ENCODE results near the gene RSAD2. TPM values are rescaled to one million over a fixed set of nuclear protein-coding genes. Genes with fewer than 3 reads are reported as not detected.

RSAD2 gene
- total and polyA plus RNA-seq, 9 of the 15 experiments (the other 6 are each of a cell fraction or from before 2014, with no cell fraction given): 0.15 to 1.4 (median 0.28) TPM

- TF ChIP-seq PYGO2 (tag; IDR thresholded peaks at IDR 0.05): no peak
- no peak for TF ChIP-seq KAT2B (IDR thresholded peaks at IDR 0.05; ENCODE audit: low read depth, low read length)
- no peak for TF ChIP-seq FOXP1 (CRISPR knock-in tag; IDR thresholded peaks at IDR 0.05)
- TF ChIP-seq EGR1 (conservative IDR thresholded peaks at IDR 0.05): no peak
- no peak for TF ChIP-seq PTRF (tag; IDR thresholded peaks at IDR 0.05)
- TF ChIP-seq ZNF699 (CRISPR knock-in tag; IDR thresholded peaks at IDR 0.05; ENCODE audit: insufficient replicate concordance): no peak
- TF ChIP-seq ZNF232 (CRISPR knock-in tag; IDR thresholded peaks at IDR 0.05): no peak
Observed at GRCh38 chr2:6854416-6854815, 23.2 kb upstream of the RSAD2 start (continued).

GRCh38 chr2:6855860-6856547, 21.6 kb upstream of the RSAD2 start:
- no peak overlapping the region for H2AFZ ChIP-seq (ENCODE audit: low read depth, low read length)
- ChIA-PET POLR2A (no interaction called here), CTCF (ENCODE audit: low intra/inter-chr PET ratio) (no interaction called here)
- DNase-seq (ENCODE audit: extremely low read depth in 1 of 4, low spot score in 3 of 4) (no peak), FAIRE-seq (no peak), ATAC-seq (no peak)
- peaks cover 4% of the 10 kb centered on the region; the same call in 1 of the 2 replicates for H3K9me3 ChIP-seq (replicated peaks; ENCODE audit: control insufficient read depth, insufficient read depth, low read depth, low read length)
- in situ Hi-C loops (cut with MboI) (no loop called here), intact Hi-C loops (cut with micrococcal nuclease) (no loop called here)
- no peak overlapping the region for H3K4me3 ChIP-seq
- peaks cover 10% of the 10 kb centered on the region; the same call in 2 of the 3 replicates for H3K36me3 ChIP-seq (ENCODE audit: control insufficient read depth, insufficient read depth, low read length)
- no peaks in the 10 kb centered on the region for H3K27me3 ChIP-seq (ENCODE audit: control insufficient read depth in 2 of 2, insufficient read depth in 2 of 2, low read length in 2 of 2)
- no peaks in the 10 kb centered on the region for H3K9me1 ChIP-seq (ENCODE audit: control insufficient read depth, insufficient read depth, low read length)
- BruUV-seq (replicated peaks): no TSS peak
- no peak overlapping the region for H3K9ac ChIP-seq (ENCODE audit: insufficient read depth in 1 of 2, low read depth in 2 of 2, low read length in 2 of 2)
- no peaks in the 10 kb centered on the region for H3K4me1 ChIP-seq (replicated peaks in 1 of 2; ENCODE audit: control insufficient read depth in 2 of 2, insufficient read depth in 2 of 2, low read length in 2 of 2)
- no peak overlapping the region for H3K27ac ChIP-seq (ENCODE audit: extremely low read depth, low read depth, low read length)
- H3K4me2 ChIP-seq (ENCODE audit: insufficient read depth, low read length): no peak overlapping the region
- H4K20me1 ChIP-seq (replicated peaks; ENCODE audit: control insufficient read depth, insufficient read depth, low read length): no peaks in the 10 kb centered on the region
- H3K79me2 ChIP-seq (ENCODE audit: control insufficient read depth, insufficient read depth, low read length): no peaks in the 10 kb centered on the region
- no peak for TF ChIP-seq ARHGAP35 (IDR thresholded peaks at IDR 0.05; ENCODE audit: partially characterized antibody)
- TF ChIP-seq ZBTB40 (IDR thresholded peaks at IDR 0.05): no peak
- TF ChIP-seq ZBTB40 (CRISPR knock-in tag; IDR thresholded peaks at IDR 0.05): no peak
